IPS-NIHi7 (cell line): ENCODE measurements around the gene DOHH.

Source experiments
- DNase-seq: peaks from one replicate; pipeline ENCODE4 v3.0.0; 2012; ENCODE audit warnings: mixed read lengths; ENCODE audit errors: extremely low spot score

DOHH gene

DNA sequence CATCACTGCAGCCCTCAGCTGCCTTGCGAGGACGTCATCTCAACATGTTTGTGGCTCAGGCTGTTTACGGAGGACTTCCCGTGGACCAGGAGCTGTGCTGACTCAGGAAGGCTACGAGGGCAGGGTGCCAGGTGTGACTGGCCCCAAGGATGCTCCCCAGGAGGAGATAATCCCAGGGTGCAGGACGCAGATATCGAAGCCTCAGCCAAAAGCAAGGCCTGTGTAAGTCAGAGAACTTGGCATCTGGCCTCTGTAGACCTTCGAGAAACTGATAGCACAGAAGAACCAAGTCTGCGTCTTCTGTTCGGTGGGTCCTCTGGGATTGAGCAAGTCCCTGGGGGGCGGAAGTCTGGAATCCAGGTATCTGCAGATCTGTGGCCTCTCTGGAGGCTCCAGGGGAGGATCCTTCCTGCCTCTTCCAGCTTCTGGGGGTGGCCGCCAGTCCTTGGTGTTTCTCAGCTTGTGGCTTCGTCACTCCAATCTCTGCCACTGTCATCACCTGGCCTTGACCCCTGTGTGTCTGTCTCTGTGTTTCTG lies 2.6 kb upstream of the DOHH start:
- no peak for DNase-seq

DNA sequence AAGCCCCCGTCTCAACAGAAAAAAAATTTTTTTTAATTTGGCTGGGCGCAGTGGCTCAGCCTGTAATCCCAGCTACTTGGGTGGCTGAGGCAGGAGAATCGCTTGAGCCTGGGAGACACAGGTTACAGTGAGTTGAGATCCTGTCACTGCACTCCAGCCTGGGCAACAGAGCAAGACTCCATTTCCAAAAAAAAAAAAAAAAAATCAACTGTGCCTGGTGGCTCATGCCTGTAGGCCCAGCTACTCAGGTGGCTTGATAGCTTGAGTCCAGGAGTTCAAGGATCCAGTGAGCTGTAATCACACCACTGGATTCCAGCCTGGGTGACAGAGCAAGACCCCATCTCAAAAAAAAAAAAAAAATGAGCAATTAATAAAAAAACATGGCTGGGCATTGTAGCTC lies 1.3 kb upstream of the DOHH start:
- no peak for DNase-seq

DNA sequence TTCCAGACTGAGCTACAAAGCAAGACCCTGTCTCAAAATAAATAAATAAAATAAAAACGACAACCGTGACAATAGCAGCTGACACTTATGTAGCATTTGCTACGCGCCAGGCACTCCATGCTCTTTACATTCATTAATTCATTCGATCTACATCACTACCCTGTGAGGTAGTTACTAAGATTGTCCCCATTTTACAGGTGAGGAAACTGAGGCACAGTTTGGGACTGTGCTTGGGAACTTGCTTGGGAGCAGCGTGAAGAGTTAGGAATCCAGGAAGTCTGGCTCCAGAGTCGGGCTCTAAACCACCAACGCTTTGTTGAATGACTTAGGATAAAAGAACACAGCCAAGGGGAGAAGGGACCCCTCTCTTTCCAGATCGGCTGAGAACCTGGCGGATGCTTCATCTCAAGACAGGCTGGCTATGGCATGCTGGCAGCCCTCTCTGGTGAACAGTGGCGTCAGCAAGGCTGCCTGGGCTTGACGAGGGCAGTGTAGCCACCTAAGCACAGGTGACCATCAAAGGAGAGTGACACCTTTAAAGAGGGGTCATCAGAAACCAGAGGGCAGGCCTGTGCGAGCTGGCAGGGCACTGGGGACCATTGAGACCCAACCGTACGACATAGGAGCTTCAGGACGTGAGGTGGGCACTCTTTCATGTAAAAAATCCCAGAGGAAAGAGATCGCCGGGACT lies 591 bp downstream of the DOHH start:
- DNase-seq: no peak

DNA sequence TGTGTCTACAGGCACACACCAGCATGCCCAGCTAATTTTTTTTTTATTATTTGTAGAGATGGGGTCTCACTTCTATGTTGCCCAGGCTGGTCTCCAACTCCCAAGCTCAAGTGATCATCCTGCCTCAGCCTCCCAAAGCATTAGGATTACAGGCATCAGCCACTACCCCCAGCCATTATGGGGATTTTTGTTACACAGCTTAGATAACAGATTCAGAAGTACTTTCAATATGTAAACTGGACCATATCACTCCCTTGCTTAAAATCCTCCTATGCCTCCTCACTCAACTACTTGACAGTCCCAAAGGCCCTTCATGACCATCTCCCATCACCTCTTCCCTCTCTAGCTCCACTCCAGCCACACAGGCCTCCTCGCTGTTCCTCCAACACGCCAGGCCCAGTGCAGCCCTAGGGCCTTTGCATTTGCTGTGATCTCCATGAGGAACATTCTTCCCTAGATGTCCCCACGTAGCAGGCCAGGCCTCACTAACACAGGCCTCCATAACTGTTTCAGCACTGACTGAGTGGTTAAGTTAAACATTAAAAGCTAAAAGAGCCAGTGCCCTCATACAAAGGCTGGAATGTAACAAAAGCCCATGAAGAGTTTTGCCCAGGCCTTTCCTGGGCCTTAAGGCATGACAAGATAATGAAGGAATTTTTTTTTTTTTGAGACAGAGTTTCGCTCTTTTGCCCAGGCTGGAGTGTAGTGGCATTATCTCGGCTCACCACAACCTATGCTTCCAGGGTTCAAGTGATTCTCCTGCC lies 2.5 kb downstream of the DOHH start:
- DNase-seq: no peak

DNA sequence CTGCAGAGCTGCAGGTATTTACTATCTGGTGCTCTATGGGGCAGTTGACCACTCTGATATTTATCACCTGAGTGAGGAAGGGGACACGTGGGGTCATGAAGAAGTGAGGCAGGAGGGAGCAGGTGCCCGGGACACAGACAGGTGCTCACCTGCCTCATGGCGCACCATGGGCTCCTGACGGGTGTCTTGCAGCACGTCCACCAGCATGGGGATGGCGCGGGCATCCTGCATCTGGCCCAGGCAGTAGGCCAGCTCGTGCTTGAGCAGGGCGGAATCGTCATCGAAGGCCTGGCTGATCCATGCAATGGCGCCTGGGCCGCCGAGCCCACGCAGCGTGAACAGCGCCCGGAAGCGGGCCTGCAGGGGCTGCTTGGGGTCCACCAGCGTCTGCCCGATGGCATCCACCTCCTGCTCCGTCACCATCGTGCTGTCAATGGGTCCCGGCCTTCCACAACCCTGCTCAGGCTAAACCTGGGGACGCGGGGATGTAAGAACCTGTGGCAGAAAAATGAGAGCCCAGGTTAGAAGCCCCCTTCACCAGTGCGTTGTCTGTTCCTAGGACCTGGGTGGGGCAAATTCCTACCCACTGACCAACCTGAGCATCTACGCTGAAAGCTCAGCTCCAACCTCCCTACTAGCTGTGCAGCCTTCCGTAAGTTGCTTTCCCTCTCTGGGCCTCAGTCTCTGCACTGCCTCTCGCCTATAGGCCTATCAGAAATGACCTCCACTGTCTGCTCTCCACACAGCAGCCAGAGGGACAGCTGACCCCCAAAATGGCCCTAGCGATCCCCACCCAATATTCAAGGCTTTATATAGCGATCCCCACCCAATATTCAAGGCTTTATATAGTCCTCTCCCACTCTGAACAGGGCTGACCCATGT lies 3.8 kb downstream of the DOHH start:
- no peak for DNase-seq

DNA sequence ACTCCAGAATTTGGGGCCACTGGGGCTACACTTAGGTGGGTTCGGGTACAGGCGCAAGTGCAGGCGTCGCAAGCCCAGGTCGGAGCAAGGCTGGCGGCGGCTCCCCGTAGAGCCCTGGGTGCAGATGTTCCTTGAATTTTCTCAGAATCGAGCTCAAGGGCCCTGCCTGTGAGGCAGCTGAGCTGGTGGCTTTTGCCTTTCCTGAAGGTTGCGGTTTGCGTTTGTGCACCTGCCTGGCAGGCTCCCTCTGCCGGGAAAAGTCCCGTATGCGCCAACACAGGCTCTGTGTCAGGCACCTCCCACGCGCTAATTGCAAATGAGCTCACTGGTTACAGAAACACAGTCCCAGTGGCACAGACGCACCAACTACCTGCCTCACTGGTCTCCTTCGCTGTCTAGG lies 5.9 kb downstream of the DOHH start:
- no peak for DNase-seq

GRCh38 chr19:3494051-3494450 lies 6.4 kb downstream of the DOHH start:
- DNase-seq: peak; percentile 94

DNA sequence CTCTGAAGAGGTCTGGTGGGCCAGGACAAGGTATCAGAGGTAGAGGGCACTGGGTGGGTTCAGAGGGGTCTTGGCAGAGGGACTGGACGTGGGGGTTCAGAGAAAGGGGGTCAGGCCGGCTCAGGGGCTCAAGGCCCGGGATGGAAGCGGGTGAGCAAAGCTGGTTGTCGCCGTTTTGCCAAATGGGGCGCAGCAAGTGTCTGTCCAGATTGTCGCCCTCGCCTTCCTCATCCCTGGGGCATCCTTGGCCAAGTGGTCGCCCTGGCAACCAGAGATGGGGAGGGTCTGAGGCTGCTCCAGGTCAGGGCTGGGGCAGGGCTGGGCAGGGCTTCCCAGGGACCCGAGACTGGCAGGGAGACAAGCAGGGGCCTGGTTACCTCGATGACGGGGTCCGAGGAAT lies 6.8 kb downstream of the DOHH start:
- DNase-seq: no peak

DNA sequence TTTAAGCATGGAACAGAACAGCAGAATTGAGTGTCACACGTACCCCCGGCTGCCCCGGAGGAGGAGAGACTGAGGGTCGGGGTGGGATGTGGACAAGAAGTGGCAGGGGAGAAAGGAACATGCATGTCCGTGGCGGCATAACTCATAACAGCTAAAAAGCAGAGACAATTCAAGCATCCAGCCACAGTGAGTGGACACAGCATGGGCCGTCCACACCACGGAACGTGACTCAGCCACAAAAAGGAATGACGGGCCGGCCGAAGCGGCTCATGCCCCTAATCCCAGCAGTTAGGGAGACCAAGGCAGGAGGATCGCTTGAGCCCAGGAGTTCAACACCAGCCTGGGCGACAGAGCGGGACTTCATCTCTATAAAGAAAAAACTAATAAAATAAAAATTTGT lies 7.6 kb downstream of the DOHH start:
- DNase-seq: no peak

DNA sequence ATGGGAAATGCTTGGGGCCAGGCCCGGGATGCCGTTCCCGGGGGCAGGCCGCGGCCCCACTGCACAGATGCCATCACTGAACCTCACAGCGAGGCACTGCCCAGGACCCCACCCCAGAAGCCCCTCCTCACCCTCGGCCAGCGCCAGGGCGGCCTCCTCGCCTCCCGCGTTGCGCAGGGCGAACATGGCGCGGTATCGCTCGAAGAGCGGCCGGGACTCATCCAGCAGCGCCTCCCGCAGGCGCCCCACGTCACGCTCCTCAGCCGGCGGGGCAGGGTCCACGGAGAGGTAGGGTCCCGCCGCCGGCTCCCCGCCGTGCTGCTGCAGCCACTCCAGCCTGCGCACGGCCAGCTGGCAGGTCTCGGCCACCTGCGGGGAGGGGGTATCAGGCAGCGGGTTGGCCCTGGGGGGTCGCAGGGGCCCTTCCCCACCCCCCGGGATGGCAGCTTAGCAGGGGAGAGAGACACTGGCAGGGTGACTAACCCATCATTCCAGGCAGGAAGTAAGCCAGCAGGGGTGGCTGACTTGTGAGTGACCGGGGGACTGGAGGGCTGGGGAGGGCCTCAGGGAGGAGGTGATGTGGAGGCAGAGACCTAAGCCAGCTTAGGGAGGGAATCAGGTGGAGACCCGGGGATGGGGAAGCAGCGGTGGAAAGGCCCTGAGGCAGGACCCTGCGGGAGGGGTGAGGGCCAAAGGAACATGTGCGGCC lies 8.2 kb downstream of the DOHH start:
- no peak for DNase-seq

DNA sequence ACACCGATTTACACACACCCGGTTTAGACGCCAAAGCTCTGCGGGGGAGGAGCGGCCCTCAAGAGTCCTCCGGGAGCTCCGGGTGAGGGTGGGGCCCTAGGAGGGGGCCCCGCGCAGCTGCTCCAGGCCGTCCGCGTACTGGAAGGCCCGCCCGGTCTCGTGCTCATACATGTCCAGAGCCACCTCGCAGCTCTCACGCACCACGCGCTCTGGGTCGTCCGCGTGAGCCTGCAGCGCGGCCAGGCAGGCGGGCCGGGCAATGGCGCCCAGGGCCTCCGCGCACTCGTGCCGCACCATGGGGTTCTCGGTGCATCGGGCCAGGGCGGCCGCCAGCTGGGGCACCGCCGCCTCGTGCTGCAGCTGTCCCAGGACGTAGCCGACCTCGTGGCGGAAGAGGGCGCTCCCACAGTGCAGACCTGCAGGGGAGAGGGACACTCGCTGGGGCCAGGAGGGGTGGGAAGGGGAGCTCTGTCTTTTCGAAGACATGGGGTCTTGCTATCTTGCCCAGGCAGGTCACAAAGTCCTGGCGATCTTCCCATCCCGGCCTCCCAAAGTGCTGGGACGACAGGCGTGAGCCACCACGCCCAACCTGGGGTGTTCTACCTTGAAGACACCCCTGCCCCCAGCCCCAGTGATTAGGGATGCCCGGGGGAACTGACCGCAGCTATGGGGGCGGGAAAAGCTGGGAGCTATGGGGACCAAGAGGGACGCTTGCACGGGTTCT lies 8.9 kb downstream of the DOHH start:
- DNase-seq: no peak

DNA sequence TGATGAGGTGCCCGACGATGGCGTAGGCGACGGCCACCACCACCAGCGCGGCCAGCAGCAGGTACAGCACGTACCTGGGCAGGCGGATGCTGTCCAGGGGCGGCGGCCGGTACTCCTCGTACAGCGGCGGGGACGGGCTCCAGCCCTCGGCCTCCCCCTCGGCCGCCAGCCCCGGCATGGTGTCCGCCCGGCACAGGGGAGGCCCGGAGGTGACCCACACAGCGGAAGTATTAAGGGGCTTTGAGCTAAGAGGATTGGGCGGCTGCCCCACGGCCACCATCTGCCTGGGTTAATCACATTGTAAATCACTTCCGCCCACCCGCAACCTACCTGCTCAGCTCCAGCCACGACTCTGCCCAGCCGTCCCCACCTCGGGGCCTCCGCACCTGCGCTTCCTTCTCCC lies 17.2 kb downstream of the DOHH start, which contains the start of gene SMIM44:
TSS of gene SMIM44 (minus strand) at position 216 of the 403 bp plus-strand sequence. CDS start at position 178, 38 bp downstream.
- no peak for DNase-seq

DNA sequence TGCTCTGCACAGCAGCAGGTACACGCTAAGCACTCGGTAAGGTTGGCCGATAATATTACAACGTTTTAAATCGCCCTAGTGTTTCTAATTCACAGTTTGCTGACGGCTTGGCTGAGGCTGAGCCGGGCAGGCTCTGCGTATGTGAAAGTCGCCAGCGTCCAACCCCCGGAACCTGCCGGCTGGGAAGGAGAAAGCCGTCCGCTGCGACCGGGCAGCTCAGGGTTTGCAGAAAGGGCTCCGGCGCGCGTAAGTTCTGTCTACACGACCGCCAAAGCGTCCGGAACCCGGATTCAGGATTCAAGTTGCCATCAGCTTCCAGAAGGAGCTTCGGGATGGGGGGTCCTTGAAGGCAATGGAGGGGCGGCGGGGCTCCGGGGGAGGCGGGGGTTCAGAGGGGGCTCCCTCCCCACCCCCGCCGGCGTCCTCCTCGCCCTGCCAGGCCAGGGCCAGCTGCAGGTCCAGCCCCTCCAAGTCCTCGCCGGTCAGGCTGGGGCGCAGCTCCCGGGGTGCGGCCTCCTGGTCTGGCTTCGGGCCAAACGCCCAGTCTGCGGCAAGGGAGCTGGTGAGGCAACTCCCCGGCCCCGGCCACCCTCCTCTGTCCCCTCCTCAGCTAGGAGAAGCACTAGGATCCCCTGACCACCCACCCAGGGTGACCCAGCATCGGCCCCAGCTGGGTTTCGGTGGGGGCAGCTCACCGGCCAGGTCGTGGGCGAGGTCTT lies 17.8 kb downstream of the DOHH start:
- DNase-seq: no peak

GRCh38 chr19:3481241-3482090 lies 19.0 kb downstream of the DOHH start:
- DNase-seq: peak; percentile 26

DNA sequence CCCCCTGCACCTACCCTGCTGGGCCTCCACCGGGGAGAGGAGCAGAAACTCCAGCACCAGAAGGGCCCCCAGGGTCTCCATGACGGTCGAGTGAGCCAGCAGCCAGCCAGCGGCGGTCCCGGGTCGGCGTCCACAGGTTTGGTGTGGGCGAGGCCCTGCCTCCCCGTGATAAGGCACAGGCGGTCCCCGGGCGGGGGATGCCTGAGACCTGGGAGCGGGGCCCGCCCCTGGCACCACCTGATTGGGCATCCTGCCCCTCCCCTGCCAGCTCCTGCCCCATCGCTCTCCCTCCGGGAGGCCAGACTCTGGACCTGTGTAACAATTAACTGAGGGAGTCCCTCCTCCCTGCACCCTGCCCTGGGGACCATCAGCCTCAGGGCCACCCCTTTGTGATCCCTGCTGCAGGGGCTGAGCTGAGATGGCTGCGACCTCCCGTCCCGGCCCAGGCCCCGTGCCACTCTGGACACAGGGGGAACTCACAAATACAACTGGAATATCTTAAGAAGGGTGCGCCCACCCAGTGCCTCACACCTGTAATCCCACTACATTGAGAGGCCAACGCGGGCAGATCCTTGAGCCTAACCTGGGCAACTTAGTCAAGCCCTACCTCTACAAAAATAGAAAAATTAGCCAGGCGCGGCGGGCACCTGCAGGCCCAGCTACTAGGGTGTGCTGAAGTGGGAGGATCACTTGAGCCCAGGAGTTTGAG lies 19.9 kb downstream of the DOHH start, which contains the start of gene SMIM24:
TSS of gene SMIM24 (minus strand) at position 143 of the 709 bp plus-strand sequence. CDS start at position 81, 62 bp downstream.
- DNase-seq: no peak

- peak; percentile 75 for DNase-seq
These were observed 20.6 kb downstream of the DOHH start for GRCh38 chr19:3479834-3480215.

- peak; percentile 72 for DNase-seq
These were observed 21.2 kb downstream of the DOHH start for GRCh38 chr19:3479177-3479833.
